Activated T-cell treated with anti-CD3 and anti-CD28 coated beads for 4 hours (primary cell): ENCODE measurements around the gene ESPN.
"Not testable (repeated sequence)": the region's sequence is repeated elsewhere in the genome, so short reads cannot be mapped to it uniquely, and the experiment has no call there.

Experiments used
- DNase-seq: peaks from one replicate; pipeline ENCODE4 v3.0.0-alpha.2; 2020

The ESPN gene

GRCh38 chr1:6428453-6428852 is 3.9 kb downstream of the ESPN start:
- DNase-seq = not testable (repeated sequence)

DNA sequence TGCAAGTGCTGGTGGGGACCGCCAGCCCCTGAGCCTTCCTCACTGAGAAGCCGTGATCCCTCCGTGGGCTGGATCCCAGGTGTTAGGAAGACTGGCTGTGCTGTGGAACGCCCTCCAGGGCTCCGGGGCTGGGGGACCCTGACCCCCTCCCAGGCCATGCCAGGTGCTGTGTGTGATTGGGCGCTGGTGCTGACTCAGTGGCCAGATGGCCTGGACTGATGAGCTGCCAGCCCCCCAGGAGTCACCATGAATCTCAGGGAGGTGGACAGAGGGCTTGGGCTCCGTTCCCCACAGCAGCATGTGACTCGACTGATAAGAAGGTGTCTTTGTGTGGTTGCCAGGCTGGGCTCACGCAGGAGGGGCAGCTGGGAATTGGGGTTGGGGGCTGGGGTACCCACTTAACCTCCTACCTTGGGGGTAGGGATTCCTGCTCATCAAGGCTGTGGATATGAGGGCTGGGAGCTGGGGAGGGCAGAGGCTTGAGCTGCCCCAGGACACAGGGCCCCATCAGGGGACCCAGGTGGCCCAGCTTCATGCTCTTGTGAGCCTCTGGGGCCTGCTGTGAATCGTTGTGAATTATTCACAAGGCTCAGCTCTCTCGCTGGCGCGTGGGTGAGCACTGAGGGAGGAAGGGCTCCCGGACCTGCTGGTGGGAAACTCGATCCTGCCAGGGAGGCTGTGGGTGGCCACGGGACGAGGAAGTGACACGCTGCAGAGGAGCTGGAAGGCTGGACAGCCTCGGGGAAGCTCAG is 5.3 kb downstream of the ESPN start:
- not testable (repeated sequence) for DNase-seq

DNA sequence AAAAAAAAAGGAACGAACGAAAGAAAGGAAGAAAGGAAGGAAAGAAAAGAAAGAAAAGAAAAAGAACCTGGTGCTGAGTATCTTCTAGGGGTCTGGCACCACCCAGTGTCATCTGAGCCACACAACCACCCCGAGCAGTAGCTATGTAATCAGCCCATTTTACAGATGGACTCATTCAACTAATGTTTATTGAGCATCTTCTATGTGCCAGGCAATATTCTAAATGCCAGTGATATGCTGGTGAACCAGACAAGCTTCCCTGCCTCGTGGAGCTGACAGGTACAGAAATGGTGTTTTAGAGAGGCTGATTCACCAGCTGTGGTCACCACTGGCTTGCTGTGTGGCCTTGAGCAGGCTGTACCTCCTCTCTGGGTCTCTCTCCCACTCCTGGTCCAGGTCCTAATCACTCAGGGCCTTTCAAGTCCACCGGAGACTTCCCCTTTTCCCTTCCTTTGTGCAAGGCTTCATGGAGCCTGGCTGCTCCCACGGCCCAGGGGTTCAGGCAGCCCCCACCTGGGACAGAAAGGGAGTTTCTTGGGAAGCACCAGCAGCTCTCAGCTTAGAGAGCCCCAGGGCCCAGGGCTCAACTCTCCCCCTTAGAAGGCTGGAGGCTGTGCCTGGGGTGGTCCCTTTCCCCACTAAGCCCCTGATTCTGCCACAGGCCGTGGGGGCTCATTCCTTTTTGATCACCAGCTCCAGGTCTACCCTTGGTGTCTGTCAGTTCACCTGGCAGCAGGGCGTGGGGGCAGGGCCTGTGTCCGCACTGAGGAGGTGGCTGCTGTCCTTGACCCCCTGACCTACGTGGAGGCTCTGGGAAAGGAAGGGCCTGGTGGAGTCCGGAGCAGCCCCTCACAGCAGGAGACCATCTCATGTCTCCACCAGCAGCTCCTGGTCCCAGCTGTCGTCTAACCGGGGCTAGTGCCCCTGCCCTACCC is 7.3 kb downstream of the ESPN start:
- DNase-seq = not testable (repeated sequence)

DNA sequence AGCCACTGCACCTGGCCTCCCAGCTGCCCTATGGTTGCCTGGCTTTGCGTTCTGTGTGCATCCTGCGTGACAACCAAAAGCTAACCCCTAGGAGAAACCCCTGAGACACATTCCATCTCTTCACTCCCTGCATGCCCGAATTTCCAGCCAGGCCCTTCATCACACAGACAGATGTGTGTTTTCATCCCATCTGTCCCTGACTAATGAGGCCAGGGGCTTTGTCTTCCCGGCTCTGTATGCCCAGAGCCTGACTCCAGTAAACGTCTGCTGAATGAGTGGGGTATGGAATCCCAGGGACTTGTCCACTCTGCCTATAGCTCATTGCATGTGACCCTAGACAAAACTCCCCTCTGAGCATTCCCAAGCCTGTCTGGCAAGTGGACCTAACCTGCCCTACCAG is 9.6 kb downstream of the ESPN start:
- no peak for DNase-seq

DNA sequence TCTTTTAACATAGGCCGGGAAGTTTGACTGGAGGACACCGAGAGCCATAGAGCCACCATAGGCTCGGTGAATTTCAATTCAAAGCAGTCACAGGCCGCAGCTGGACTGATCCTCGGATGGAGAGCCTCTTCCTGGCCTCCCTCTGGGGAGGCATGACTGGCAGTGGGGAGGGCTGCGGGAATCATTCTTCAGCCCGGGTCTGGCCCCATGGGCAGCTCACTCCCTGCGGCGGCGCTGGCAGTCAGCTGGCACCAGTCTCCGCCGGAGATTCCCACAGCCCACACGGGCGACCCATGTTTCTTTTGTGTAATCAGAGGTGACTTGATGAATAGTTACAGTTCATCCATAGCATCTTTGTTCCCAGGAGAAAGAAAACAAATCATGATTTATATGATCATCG is 10.6 kb downstream of the ESPN start:
- DNase-seq = no peak

- no peak for DNase-seq
These were observed 11.0 kb downstream of the ESPN start for GRCh38 chr1:6435547-6435946.

GRCh38 chr1:6436277-6436676 is 11.7 kb downstream of the ESPN start:
- not testable (repeated sequence) for DNase-seq

DNA sequence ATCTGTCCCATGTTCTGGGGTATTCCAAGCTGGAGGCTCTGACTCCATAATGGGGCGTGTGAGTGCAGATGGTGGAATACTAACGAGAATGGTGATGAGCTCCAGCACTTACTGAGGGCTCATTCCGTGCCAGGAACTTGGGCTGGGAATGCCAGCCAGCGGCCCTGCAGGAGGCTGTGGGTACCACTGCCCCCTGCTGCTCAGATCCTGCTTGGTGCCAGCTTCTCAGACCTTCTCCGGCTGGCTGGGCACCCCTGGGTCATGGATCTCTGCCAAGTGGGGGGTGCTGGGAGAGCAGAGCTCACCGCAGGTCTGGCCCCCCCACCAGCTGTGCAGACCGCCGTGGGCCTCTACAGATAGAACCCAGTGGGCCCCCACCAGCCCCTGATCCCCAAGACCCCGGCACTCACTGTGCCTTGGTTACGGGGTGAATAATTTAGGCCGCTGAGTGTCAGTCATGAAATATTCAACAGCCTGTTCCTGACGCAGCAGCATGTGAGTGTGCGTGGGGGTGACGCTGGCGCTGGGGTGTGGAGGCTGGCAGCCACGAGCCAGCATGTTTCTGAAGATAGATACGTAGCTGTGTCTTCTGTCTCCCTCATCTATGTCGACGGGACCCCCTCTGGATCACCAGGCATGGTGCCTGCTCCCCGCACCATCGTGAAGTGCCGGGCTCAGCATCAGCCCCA is 12.6 kb downstream of the ESPN start:
- not testable (repeated sequence) for DNase-seq

DNA sequence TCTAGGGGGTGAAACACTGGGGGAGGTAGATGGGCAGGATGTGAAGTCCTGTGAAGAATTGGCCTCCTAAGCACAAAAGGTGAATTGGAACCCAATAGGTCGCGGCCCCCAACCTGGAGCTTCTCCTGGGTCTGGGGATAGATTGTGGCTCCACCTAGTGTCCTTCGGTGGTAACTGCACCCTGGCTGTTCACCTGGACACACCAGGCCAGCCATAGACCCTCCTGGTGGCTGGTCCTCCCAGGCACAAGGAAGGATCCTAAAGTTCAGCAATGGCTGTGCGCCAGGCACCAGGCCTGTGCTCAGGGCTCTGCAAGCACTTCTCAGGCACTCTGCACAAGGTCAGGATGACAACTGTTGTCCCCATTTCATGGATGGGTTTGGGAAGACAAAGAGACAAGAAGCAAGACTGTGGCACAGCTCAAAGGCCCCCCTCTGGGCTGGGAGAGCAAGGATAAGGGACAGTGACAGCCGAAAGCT is 13.5 kb downstream of the ESPN start:
- peak; percentile 64 for DNase-seq

DNA sequence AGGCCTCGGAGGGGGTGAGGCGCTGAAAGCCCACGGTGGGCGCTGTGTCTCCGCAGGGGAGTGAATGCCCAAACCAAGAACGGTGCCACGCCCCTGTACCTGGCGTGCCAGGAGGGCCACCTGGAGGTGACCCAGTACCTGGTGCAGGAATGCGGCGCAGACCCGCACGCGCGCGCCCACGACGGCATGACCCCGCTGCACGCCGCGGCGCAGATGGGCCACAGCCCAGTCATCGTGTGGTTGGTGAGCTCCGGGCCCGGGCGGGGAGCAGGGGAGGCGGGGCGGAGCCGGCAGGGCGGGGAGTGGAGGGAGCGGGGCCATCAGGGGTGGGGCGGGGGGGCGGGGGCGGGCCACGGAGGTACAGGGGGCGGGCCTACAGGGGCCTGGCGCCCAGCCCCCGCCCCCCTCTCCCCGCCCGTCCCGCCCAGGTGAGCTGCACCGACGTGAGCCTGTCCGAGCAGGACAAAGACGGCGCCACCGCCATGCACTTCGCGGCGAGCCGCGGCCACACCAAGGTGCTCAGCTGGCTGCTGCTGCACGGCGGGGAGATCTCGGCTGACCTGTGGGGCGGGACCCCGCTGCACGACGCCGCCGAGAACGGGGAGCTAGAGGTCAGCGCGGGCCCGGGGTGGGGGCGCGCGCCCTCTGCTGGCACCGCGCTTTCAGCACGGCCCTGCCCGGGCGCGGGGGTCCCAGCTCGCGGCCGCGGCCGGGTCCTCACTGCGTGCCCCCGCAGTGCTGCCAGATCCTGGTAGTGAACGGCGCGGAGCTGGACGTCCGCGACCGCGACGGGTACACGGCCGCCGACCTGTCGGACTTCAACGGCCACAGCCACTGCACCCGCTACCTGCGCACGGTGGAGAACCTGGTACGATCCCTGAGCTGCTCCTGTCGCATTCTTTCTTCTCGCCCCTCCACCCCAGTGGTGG is 15.9 kb downstream of the ESPN start:
- DNase-seq = peak; percentile 58

DNA sequence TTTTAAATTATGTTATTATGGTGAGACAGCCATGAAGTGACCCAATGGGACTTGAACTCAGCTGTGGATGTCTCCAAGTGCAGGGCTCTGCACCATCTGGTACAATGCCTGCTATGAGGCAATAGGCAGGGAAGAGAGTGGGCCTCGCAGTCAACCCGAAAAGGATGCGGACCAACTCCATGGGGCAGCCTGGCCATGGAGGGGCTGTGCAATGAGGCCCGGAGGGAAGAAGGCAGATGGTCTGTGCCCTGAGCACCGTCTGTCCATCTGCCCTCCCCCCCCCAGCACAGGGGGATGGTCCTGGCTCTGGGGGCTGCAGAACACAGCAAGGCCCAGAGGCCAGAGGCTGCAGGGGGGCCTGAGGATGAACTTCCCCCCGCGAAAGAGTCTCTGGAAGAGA is 17.0 kb downstream of the ESPN start:
- DNase-seq = no peak

- DNase-seq = no peak
These were observed 19.0 kb downstream of the ESPN start for GRCh38 chr1:6443339-6444115.

- no peak for DNase-seq
These were observed 19.8 kb downstream of the ESPN start for GRCh38 chr1:6444377-6444776.

- no peak for DNase-seq
These were observed 20.6 kb downstream of the ESPN start for GRCh38 chr1:6445062-6445763.

DNA sequence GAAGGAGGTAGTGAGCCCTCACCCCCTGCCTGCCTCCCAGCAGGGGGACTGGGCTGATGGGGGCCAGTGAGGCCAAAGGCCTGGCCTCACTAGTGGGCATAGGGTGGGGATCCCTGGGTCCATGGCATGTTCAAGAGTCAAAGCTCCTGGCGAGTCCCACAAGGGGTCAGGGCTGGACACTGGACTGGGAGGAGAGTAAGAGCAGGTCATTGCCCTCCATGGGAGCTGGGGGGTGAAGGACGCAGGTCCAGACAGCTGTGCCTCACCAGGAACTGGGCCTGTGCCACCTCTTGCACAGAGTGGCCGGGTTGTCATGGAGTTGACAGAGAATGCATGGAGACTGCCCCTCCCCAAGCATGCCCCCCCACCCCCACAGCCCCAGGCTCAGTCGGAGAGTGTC is 21.4 kb downstream of the ESPN start:
- DNase-seq = not testable (repeated sequence)

DNA sequence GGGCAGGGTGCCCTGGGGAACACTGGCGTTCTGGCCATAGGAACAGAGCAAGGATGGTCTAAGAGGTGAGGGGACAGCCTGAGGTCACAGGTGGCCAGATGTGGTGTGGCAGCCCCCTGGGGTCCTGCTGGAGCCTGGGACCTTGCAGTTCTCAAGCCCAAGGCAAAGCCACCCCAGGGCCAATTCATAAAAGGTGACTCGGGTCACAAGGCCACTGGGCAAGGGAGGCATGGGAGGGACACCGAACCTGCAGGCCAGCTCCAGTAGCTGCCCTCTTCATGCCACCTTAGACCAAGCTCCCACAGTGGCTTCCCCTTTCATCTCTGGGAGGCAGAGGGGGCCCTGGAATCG is 22.1 kb downstream of the ESPN start:
- no peak for DNase-seq

DNA sequence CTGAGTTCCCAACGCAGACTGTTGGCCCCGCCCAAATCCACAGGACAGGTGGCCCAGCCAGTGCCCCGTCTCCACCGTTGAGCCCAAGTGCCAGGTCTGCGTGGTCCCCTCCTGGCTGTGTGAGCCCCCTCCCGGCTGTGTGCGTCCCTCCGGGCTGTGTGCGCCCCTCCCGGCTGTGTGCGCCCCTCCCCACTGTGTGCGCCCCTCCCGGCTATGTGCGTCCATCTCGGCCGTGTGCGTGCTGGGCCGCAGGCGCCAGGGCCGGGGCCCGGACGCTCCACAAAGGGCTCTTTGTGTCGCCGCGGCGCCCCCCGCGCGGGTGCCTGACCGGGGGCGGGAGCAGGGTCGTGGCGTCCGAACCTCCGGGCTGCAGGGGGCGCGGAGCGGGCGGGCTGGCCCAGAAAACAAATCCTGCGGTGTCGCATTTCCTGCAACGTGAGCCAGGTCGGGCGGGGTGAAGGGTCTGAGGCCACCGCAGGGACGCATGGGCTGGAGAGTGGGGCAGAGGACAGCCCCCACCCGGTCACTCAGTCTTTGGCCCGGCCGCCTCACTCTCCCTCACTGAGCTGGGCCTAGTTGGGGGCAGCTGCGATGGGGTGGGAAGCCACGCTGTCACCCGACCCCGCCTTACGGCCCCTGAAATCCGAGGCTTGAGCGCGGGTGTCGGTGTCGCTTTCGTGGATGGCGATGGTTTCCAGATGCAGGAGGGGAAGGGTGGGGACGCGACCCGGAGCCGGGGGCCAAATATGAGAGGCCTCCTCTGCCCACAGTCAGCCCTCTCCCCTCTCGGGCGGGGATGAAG is 22.6 kb downstream of the ESPN start:
- no peak for DNase-seq

- no peak for DNase-seq
These were observed 23.5 kb downstream of the ESPN start for GRCh38 chr1:6447818-6448748.
